Measurements from ENCODE around the gene FAM110A. TPM values are rescaled to one million over a fixed set of nuclear protein-coding genes. Genes with fewer than 3 reads are reported as not detected.

FAM110A gene
- total and polyA plus RNA-seq, 9 of the 15 experiments (the other 6 are each of a cell fraction or from before 2014, with no cell fraction given), result 0.73 to 15.5 (median 3.6) TPM

- H3K27ac ChIP-seq (ENCODE audit: extremely low read depth, low read depth, low read length), result no peak overlapping the region
- ATAC-seq, result no peak
Measured at GRCh38 chr20:856361-856775, 22.9 kb downstream of the FAM110A start.

GRCh38 chr20:858011-858410 is 24.5 kb downstream of the FAM110A start:
- ChIA-PET CTCF (ENCODE audit: low intra/inter-chr PET ratio) (no interaction called here), POLR2A (interaction anchor here (1.0 to 1.1 kb wide), 2 partner anchors 11 to 12 kb away, joined by 3 read pairs; no protein-coding TSS in a partner anchor)
- TF ChIP-seq PREB (CRISPR knock-in tag; IDR thresholded peaks at IDR 0.05) (no peak), YBX1 (IDR thresholded peaks at IDR 0.05) (no peak), ZNF324 (CRISPR knock-in tag; IDR thresholded peaks at IDR 0.05) (no peak)
- in situ Hi-C loops (cut with MboI), result no loop called here
- no peak overlapping the region for H2AFZ ChIP-seq (ENCODE audit: low read depth, low read length)
- no peaks in the 10 kb centered on the region for H3K9me1 ChIP-seq (ENCODE audit: control insufficient read depth, insufficient read depth, low read length)
- FAIRE-seq, result no peak
- H3K79me2 ChIP-seq (ENCODE audit: control insufficient read depth, insufficient read depth, low read length), result no peaks in the 10 kb centered on the region
- H3K4me1 ChIP-seq (replicated peaks in 1 of 2; ENCODE audit: control insufficient read depth in 2 of 2, insufficient read depth in 2 of 2, low read length in 2 of 2), result peaks cover 0 to 3% of the 10 kb centered on the region in 2 experiments; a peak in 2 of 5 replicates
- WGBS (ENCODE audit: insufficient coverage, low coverage, missing lambda C conversion rate), result 34% methylated on average over 5 of the region's 6 CpGs
- H3K9ac ChIP-seq (ENCODE audit: insufficient read depth in 1 of 2, low read depth in 2 of 2, low read length in 2 of 2), result no peak overlapping the region
- intact Hi-C loops (cut with micrococcal nuclease), result no loop called here
- H4K20me1 ChIP-seq (replicated peaks; ENCODE audit: control insufficient read depth, insufficient read depth, low read length), result no peaks in the 10 kb centered on the region
- no peak for DNase-seq (ENCODE audit: extremely low read depth in 1 of 4, low spot score in 3 of 4)
- no TSS peak for BruUV-seq (replicated peaks)
- no peak overlapping the region for H3K27ac ChIP-seq (ENCODE audit: extremely low read depth, low read depth, low read length)
- H3K4me2 ChIP-seq (ENCODE audit: insufficient read depth, low read length), result no peak overlapping the region
- no peak overlapping the region for H3K4me3 ChIP-seq
- H3K36me3 ChIP-seq (ENCODE audit: control insufficient read depth, insufficient read depth, low read length), result no peaks in the 10 kb centered on the region
- no peak for ATAC-seq
- no peaks in the 10 kb centered on the region for H3K9me3 ChIP-seq (replicated peaks; ENCODE audit: control insufficient read depth, insufficient read depth, low read depth, low read length)
- no peaks in the 10 kb centered on the region for H3K27me3 ChIP-seq (ENCODE audit: control insufficient read depth in 2 of 2, insufficient read depth in 2 of 2, low read length in 2 of 2)

More at GRCh38 chr20:856361-856775, 22.9 kb downstream of the FAM110A start:
- intact Hi-C loops (cut with micrococcal nuclease), result no loop called here
- no peak for FAIRE-seq
- in situ Hi-C loops (cut with MboI), result no loop called here
- 66% methylated on average over 12 of the region's 12 CpGs for WGBS (ENCODE audit: insufficient coverage, low coverage, missing lambda C conversion rate)
- CTCF ChIA-PET (ENCODE audit: low intra/inter-chr PET ratio), result no interaction called here
- Histone ChIP-seq H3K9me1 (ENCODE audit: control insufficient read depth, insufficient read depth, low read length) (no peaks in the 10 kb centered on the region), H4K20me1 (replicated peaks; ENCODE audit: control insufficient read depth, insufficient read depth, low read length) (no peaks in the 10 kb centered on the region), H3K36me3 (ENCODE audit: control insufficient read depth, insufficient read depth, low read length) (no peaks in the 10 kb centered on the region), H3K27me3 (ENCODE audit: control insufficient read depth in 2 of 2, insufficient read depth in 2 of 2, low read length in 2 of 2) (no peaks in the 10 kb centered on the region), H3K4me2 (ENCODE audit: insufficient read depth, low read length) (no peak overlapping the region), H3K4me3 (no peak overlapping the region), H3K79me2 (ENCODE audit: control insufficient read depth, insufficient read depth, low read length) (no peaks in the 10 kb centered on the region), H3K9ac (ENCODE audit: insufficient read depth in 1 of 2, low read depth in 2 of 2, low read length in 2 of 2) (no peak overlapping the region; a peak in 1 of 4 replicates), H3K9me3 (replicated peaks; ENCODE audit: control insufficient read depth, insufficient read depth, low read depth, low read length) (no peaks in the 10 kb centered on the region), H2AFZ (ENCODE audit: low read depth, low read length) (no peak overlapping the region), H3K4me1 (replicated peaks in 1 of 2; ENCODE audit: control insufficient read depth in 2 of 2, insufficient read depth in 2 of 2, low read length in 2 of 2) (peaks cover 0 to 3% of the 10 kb centered on the region in 2 experiments; a peak in 2 of 5 replicates)
- BruUV-seq (replicated peaks), result no TSS peak
- TF ChIP-seq TAF1 (IDR thresholded peaks at IDR 0.05; ENCODE audit: control insufficient read depth, extremely low read depth, insufficient read depth, low read length, severe bottlenecking) (no peak), CBFA2T3 (IDR thresholded peaks at IDR 0.05) (no peak), FOXK1 (CRISPR knock-in tag; IDR thresholded peaks at IDR 0.05; ENCODE audit: borderline replicate concordance) (no peak)
- POLR2A ChIA-PET, result no interaction called here
- no peak for DNase-seq (ENCODE audit: extremely low read depth in 1 of 4, low spot score in 3 of 4)
